Kasumi-1 (cell line): ENCODE data around the gene ALG11.

Experiments
- DNase-seq, 2 experiments: peaks; one replicate each; lab custom pipeline; 2025; lab: John Stamatoyannopoulos, UW

The ALG11 gene

DNA sequence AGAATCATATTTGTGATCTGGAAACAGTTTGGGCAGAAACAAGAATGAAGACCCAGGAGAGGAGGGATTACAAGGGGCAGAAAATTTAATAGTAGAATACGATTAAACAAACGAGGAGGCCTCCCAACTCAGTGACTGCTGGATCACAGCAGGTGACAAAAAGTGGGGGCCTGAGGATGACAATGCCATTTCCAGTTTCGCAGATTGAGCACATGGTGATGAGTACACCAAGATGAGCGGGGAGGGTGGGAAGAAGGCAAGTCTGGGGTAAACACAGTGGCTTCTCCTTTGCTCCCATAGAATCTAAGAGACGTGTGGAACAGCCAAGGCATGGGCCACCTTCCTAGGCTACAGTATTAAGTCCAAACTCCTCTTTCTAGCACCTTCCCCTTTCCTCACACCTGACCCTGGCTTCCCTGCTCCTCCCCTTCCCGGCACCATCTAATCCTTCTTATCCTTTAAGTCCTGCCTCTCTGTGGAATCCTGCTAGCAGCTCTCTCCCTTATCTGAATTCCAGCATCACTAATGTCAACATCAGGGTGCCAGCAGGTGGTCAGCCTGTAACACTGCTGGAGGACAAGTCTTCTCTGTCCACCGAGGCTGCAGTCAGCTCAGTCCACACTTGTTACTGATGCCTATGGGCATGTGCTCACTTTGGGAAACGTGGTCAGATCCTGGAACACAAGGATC, 14.4 kb upstream of the ALG11 start:
- no peak for DNase-seq

GRCh38 chr13:51998723-51999509, 13.3 kb upstream of the ALG11 start:
- no peak for DNase-seq

DNA sequence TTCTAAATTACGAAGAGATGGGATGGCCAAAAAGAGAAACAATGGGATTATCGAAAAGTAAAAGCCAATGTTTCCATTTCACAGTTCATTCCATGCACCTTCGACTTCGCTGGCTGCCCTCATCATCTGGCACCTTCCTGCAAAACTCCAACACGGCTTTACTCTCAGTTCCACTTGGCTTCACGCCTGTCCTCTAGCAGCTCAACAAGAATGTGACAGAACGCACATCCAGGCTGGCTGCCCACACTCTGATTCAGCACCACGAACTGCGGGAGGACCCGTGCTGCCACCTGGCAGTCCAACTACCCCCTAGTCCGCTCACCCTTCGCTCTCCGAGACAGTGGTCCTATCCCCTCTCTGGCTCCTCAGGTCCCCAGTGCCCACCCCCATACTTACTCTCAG, 12.7 kb upstream of the ALG11 start:
- DNase-seq = no peak

- no peak for DNase-seq
Measured at GRCh38 chr13:51999921-52000320, 12.3 kb upstream of the ALG11 start.

DNA sequence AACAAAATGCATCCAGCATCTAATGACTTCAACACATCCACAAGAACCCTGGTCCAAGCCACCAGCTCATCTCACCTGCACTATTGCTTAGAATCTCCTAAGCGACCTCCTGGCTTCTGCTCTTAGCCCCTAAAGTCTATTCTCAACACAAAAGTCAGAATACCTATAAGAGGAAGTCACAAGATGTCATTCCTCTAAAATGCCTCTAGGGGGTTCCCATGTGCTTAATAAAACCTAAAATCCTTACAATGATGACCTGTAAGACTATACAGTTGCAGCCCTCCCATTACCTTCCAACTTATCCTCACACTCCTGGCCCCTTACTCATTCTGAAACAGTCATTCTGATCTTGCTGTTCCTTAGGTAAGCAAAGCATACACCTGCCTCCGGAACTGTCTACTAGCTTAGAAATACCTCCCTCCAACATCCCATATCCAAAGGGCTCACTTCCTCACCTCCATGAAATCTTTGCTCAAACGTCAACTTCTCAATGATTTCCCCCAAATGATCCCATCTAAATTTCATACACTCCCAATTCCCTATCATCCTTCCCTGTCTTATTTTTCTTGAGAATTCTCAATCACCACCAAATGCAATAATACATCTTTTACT, 11.0 kb upstream of the ALG11 start:
- DNase-seq = peak; percentile 75 to 91

DNA sequence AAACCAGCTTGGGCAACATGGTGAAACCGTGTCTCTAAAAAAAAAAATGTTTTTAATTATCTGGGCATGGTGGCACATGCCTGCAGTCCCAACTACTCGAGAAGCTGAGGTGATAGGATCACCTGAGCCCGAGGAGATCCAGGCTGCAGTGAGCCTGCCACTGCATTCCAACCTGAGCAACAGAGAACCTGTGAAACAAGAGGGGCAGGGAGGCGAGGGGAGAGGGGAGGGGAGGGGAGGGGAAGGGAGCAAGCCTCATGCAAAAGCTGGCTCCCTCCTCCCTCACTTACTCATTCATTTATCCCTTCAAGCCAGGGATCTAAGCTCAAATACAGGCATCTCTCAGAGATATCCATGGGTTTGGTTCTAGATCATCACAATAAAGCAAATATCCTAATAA, 9.8 kb upstream of the ALG11 start:
- no peak for DNase-seq

DNA sequence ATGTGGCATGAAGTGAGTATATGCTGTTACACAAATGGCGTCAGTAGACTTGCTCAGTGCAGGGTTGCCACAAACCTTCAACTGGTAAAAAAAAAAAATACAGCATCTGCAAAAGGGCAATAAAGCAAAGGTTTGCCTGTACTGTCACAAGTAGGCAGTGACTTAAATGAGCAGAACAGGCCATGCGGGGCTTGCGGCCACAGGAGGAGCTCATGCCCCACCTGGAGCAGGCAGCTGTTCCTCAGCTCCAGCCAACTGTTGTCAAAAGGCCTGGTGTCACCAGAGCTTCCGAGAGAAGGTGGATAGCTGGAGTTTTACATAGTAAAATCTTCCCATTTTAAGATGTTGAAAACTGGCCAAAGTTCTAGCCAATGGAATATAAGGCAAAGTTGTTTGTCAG, 8.7 kb upstream of the ALG11 start:
- DNase-seq = no peak

DNA sequence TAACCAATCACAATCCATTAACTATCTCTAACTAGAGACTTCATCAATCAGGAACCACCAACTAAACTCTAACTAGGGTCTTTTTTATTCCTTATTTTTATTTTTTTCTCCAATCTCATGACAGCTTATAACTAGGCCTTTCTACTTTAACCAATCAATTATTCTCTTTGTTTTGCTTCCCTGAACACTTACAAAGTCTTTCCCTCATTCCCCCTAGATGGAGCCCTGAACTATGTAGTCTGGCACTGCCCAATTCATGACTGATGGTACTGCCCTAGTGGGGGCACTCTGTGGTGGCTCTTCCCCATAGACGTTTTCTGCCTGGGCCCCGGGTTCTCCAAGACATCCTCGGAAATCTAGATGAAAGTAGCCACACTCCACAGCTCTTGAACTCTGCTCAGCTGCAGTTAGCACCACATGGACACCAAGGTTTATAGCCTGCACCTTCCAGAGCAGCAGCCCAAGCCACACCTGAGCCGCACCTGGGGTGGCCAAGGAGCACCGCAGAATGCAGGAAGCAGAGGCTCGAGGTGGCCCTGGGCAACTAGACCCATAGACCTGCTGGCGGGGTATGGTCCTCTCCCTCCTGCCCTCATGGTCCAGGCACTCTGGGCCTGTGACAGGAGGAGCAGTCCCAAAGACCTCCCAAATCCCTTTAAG, 7.6 kb upstream of the ALG11 start:
- DNase-seq = peak in 1 of 2 experiments; percentile 23

DNA sequence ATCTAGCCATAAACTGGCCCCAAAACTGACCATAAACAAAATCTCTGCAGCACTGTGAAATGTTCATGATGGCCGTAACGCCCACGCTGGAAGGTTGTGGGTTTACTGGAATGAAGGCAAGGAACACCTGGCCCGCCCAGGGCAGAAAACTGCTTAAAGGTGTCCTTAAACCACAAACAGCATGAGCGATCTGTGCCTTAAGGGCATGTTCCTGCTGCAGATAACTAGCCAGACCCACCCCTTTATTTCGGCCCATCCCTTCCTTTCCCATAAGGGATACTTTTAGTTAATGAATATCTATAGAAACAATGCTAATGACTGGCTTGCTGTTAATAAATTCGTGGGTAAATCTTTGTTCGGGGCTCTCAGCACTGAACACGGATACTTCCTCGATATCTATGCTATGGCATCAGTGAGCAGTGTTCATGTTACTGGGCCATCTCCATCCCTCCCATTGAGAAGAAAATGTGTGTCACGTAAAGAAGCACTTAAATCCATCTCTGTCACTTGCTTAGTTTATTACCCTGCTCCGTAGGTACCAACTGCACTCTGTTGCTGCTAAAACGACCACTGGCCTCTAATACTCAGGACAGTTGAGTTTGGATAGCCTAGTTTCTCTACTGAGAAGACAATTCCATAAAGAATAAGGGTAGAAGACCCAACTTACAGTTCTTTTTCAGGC, 6.2 kb upstream of the ALG11 start:
- no peak for DNase-seq

DNA sequence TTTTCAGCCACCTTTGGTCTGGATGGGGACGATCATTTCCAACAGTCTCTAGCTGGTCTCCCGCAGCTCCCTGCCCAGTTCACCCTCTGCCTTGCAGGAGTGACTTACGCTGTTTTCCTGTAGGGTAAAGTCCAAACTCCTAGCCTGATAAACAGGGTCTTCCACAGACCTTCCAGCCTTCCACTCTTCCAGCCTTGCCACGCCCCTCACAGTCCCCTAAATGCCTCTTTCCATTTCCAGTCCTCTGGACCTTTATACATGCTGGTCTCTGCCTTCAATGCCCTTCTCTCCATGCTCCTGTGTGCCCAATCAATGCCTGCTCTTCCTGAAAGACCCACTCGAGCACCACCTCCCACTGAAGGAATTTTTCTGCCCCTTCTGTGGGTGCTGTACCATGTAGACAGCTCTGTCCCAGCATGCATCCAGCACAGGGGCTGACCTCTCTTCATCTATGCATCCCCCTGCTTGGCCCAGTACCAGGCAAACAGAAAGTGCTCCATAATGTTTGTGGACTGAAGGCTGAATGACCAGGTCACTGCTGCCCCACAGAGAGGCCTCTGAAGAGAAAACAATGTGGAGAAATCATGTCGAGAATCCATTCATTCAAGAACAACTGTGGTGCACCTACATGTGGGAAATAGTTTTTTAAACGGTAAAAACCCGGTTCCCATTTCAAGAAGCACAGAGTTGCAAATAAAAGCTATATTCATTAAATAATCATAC, 5.5 kb upstream of the ALG11 start:
- no peak for DNase-seq

GRCh38 chr13:52009946-52010345, 2.3 kb upstream of the ALG11 start:
- no peak for DNase-seq

DNA sequence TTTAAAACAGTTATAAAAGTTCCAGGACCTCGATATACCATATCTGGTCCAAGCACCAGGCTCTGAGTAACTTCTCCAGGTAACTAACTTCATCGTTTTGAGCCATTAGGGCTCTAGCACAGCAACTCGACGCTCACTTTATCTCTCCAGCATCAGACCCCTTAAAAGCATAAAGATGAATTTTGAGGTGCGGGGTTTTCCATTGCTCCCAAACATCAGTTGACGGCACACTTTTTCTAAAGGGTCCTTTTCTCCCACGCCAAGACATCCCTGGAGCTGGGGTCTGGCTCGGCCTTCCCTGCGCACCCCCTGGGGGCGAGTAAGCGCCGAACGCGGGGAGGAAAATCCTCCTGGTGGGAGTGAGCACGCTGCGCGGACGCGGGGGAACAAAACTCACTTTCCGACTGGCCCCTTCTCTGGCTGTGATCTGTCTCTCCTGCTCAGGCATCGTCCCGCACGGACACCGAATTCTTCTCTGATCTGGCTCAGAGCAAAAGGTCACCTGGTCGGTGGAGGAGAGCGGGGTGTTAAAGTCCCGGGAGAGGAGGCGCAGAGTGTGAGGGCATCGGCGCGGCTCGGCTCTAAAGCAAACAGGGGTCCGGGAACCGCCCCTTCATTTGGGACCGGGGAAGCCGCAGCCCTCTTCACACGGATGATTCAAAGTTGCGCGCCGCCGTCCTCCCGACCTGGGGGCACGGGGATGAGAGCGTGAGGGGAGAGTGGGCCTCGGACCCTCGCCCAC, 1.1 kb upstream of the ALG11 start, which contains the start of gene ATP7B:
ATP7B (minus strand) TSS at position 561 of the 742 bp plus-strand sequence; CDS start at position 448, 113 bp downstream.
- peak; percentile 34 to 47 for DNase-seq

- DNase-seq = peak; percentile 24 to 38
Measured at GRCh38 chr13:52012512-52012836, 276 bp downstream of the ALG11 start.

GRCh38 chr13:52016296-52016695, 4.1 kb downstream of the ALG11 start:
- no peak for DNase-seq

DNA sequence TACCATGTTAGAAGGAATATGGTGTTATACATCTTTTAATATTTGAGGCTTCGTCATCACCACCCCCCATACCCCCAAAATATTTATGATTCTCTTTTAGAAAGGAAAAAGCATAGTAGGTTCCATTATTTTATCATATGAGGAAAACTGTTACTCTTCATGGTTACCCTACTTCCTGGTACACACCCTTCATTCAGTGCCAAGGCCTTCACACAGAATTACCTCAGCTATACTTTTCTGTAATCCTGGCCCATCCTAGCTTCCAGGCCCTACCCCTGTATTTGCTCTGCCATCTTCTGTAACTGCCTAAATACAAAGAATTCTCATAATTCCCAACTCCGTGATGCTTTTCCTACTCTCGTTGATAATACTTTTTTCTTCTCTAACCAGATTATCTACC, 8.0 kb downstream of the ALG11 start:
- DNase-seq = no peak

DNA sequence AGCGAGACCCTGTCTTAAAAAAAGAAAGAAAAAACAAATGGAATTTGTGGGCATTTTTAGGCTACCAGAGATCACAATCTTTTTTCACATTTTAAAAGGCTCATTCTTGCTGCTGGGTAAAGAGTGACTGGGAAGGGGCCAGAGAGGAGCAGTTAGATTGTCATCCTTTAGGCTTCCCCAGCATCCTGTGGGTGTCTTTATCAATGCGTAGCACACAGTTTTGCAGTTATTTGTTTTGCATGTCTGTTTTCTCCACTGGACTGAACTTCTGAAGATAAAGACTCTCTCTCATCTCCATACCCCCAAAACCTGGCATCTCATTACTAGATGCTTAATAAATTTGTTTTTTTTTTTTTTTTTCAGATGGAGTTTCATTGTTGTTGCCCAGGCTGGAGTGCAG, 10.2 kb downstream of the ALG11 start:
- DNase-seq = no peak

GRCh38 chr13:52024481-52024880, 12.3 kb downstream of the ALG11 start, which contains the start of gene UTP14C:
TSS of gene UTP14C (plus strand) at chr13:52024691. CDS start at chr13:52028805, 4,114 bp downstream.
- DNase-seq = no peak

- no peak for DNase-seq
Measured at GRCh38 chr13:52025475-52026245, 13.5 kb downstream of the ALG11 start.

- no peak for DNase-seq
Measured at GRCh38 chr13:52026246-52026626, 14.0 kb downstream of the ALG11 start.

- no peak for DNase-seq
Measured at GRCh38 chr13:52027832-52028231, 15.6 kb downstream of the ALG11 start.
